Stimulated activated CD4-positive, alpha-beta T cell treated with anti-CD3 and anti-CD28 coated beads, TNF-alpha, amount 100 ng/mL, for 24 hours (primary cell): Measurements from ENCODE around the gene UNC5A.

ENCODE experiments used
- DNase-seq, 3 experiments: peaks; one replicate each; pipeline ENCODE4 v3.0.0-alpha.2; 2020; ENCODE audit warnings: low read depth in 3 of 3

Gene UNC5A

DNA sequence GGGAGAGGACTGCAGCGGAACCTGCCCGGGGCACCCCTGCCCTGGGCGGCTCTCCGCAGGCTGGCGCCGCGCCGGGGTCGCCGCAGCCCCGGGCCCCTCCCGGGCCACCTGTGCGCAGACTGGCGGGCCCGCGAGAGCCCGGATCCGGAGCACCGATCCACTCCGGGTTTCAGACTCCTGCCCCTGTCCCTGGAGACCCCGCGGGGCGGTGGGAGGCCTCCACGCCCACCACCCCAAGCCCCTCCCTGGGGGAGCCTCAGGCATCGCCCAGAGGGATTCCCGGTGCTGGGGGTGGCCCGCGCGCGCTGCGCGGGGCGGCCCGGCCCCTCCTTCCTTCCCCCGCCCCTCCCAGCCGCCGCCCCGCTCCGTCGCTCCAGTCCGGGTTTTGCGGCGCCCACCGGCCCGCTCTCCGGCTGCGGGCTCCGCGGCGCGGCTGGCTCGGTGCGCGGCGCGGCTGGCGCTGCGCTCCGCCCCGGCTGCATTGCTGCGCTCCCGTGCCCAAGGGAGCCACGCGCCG lies at the start of gene UNC5A:
UNC5A (plus strand) TSS at position 479 of the 517 bp plus-strand sequence. CDS start 192 bp downstream, outside the sequence.
- peak in 2 of 3 experiments; percentile 33 to 63 for DNase-seq

GRCh38 chr5:176761755-176762154 lies 48.6 kb upstream of the UNC5A start:
- DNase-seq = no peak

DNA sequence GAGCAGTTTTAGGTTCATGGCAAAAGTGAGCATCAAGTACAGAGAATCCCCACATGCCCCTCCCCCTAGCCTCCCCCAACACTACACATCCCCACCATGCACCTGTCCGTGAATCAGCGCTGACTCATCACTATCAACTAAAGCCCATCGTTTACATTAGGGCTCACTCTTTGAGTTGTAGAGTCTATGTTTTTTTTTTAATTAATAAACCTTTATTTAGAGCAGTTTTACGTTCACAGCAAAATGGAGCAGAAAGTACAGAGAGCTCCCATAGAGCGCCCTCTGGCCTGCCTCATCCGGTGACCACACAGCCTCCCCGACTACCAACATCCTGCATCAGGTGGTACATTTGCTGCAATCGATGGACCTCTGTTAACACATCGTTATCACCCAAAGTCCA lies 47.9 kb upstream of the UNC5A start:
- no peak for DNase-seq

GRCh38 chr5:176765687-176766086 lies 44.7 kb upstream of the UNC5A start:
- no peak for DNase-seq

- no peak for DNase-seq
These were observed 42.0 kb upstream of the UNC5A start for GRCh38 chr5:176768174-176768970.

DNA sequence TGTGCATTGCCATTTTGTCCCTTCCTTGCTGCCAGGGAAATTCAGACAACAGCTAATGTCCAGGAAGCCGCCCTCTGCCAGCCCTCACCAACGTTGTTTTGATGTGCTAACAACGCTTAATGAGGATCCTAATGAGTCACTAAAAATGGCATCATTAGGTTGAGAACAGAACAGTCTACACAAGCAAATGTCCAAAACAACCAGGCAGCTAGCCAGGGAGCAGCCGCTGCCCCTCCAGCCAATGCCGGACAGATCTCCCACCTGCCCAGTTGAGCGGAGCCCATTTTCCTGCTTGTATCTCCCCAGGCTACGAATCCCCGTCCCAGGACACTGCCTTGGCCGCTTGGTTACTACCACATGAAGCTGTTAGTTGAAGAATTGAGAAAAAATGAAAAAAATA lies 40.4 kb upstream of the UNC5A start:
- DNase-seq = no peak

DNA sequence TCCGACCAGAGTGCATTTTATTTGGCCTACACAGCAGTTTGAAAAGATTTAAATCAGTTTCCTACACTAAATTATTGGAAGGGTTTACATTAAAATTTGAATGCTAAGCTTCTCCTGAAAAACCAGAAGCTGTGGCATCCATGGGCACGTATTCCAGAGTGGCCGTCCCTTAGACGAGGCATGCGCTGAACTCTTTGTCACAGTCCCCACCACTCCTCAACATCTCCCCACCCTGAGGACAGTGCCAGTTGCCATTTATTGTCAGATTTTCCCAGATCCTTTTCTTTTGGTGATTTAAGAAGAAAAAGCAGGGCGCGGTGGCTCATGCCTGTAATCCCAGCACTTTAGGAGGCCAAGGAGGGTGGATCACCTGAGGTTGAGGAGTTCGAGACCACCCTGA lies 39.9 kb upstream of the UNC5A start:
- DNase-seq = no peak

DNA sequence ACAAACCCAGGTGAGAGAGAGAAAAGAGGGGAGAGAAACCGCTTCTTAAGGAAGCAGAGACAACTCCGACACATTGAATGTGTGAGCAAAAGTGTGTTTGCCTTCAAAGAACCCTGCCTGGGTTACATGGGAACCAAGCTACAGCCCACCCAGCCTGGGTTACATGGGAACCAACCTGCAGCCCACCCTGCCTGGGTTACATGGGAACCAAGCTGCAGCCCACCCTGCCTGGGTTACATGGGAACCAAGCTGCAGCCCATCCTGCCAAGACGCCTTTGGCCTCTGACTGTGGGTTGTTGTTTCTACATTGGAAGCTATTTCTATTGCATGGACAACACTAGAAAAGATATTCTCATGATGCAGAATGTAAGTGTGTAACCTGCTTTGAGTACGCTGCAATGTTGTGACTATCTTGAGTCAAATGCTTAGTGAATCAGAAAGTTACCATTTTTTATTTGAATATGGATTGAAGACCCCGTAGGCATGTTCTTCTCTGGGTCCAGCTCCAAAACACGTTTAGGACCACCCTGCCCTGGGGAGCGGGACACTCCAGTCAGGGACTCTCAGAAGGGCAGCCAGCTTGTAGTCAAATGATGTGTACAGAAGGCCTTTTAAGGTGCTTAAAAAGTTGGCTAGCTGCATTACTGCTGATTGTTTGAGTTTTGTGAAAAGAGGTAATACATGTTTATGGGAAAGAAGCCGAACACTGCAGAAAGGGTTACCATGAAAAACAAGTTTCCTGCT lies 39.1 kb upstream of the UNC5A start:
- no peak for DNase-seq

- DNase-seq = no peak
These were observed 37.8 kb upstream of the UNC5A start for GRCh38 chr5:176772271-176773210.

DNA sequence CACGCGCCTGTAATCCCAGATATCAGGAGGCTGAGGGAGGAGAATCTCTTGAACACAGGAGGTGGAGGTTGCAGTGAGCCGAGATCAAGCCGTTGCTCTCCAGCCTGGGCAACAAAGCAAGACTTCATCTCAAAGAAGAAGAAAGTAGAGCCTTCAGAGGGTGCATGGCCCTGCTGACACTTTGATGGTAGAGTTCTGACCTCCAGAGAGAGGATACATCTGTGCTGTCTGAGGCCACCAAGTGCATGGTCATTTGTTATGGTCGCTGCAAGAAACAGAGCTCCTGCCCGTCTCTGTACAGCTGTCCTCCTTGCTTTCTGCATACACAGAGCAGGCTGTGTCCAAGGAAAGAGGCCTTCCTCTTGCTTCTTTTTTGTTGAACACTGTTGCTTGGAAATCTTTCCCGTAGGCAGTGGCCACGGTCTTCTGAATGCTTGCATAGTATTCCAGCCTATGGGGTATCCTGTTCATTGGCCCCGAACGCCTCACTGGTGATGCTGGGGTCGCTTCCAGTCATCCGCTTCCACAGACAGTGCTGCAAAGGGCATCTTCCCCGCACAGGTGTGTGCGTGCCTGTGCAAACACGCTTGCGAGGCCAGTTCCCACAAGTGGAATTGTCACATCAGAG lies 36.8 kb upstream of the UNC5A start:
- DNase-seq = no peak

GRCh38 chr5:176774216-176775171 lies 35.9 kb upstream of the UNC5A start:
- DNase-seq = no peak

DNA sequence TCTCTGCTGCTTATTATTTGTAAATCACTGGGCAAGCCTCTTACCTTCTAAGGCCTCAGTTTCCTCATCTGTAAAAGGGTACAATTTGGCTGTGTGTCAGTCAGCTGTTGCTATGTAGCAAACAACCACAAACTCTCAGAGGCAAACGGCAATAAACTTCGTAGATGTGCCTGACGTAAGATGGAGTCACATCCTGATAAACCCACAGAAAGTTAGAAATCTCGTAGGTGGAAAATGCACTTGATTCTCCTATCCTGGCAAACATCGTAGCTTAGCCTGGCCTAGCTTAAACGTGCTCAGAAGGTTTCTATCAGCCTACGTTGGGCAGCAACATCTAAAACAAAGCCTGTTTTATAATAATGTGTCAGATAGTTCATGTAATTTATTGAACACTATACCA lies 35.0 kb upstream of the UNC5A start:
- DNase-seq = no peak

GRCh38 chr5:176776141-176776865 lies 34.1 kb upstream of the UNC5A start:
- no peak for DNase-seq

- no peak for DNase-seq
These were observed 33.4 kb upstream of the UNC5A start for GRCh38 chr5:176776916-176777315.

DNA sequence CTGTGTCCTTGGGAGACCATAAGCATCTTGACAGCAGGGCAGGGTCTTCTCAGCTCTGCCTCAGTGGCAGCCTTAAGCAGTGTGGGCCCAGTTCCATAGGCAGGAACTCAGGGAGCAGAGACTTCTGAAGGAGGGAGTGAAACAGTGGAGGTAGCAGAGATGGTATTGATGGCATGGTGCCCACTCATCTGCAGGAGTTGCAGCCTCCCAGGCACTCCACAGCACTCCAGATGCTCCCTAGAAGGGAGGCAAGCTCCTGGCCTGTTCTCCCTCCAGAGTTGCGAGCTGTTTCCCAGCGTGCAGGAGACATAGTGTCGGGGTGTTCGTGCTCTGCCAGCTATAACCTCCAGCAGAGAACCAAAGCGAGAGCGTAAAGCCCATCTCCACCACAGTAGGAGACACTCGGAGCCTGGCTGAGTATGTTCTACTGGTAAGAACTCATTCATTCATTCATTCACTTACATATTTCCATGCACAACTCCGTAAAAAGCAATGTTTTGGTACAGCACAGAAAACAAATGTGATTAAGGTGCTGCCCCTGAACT lies 31.4 kb upstream of the UNC5A start:
- DNase-seq = no peak

GRCh38 chr5:176779537-176779936 lies 30.8 kb upstream of the UNC5A start:
- no peak for DNase-seq

GRCh38 chr5:176780176-176781053 lies 29.9 kb upstream of the UNC5A start:
- no peak for DNase-seq

- no peak for DNase-seq
These were observed 29.3 kb upstream of the UNC5A start for GRCh38 chr5:176781054-176781375.
